Loucy (cell line): ENCODE data around the gene SHISA6.

Experiments used
- EZH2phosphoT487 ChIP-seq: fragments of 200-600 bp; IDR thresholded peaks from 2 replicates; pipeline ENCODE4 v1.6.1; 2018; ENCODE audit warnings: antibody characterized with exemption, mild to moderate bottlenecking, moderate library complexity, borderline replicate concordance
- TF ChIP-seq, protein P1 (sequence below): fragments of 200-600 bp; sonication (generic); conservative IDR thresholded peaks from 2 replicates; pipeline ENCODE4 v1.5.1; 2014; ENCODE audit warnings: mild to moderate bottlenecking, antibody characterized with exemption, low read length

GRCh38 chr17:11205659-11206058, 35.4 kb upstream of the SHISA6 start:
- TF ChIP-seq, protein P1, sequence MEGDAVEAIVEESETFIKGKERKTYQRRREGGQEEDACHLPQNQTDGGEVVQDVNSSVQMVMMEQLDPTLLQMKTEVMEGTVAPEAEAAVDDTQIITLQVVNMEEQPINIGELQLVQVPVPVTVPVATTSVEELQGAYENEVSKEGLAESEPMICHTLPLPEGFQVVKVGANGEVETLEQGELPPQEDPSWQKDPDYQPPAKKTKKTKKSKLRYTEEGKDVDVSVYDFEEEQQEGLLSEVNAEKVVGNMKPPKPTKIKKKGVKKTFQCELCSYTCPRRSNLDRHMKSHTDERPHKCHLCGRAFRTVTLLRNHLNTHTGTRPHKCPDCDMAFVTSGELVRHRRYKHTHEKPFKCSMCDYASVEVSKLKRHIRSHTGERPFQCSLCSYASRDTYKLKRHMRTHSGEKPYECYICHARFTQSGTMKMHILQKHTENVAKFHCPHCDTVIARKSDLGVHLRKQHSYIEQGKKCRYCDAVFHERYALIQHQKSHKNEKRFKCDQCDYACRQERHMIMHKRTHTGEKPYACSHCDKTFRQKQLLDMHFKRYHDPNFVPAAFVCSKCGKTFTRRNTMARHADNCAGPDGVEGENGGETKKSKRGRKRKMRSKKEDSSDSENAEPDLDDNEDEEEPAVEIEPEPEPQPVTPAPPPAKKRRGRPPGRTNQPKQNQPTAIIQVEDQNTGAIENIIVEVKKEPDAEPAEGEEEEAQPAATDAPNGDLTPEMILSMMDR = no peak
- no peak for TF ChIP-seq EZH2phosphoT487
